Type B pancreatic cell (in vitro differentiated cells): Measurements from ENCODE around the gene FAM83F. TPM values are rescaled to one million over a fixed set of nuclear protein-coding genes. Genes with fewer than 3 reads are reported as not detected.

Experiments used
- DNase-seq: peaks from one replicate; pipeline ENCODE4 v3.0.0; 2021; ENCODE audit warnings: mixed read lengths; ENCODE audit not compliant: unreplicated experiment; ENCODE audit errors: extremely low spot score
- H3K27ac Mint-ChIP-seq: 2 replicates; pipeline ENCODE4 v1.8.0; 2021; ENCODE audit warnings: mild to moderate bottlenecking, mixed read lengths
- H3K27me3 Mint-ChIP-seq: 2 replicates; pipeline ENCODE4 v1.8.0; 2021; ENCODE audit warnings: mixed read lengths
- H3K36me3 Mint-ChIP-seq: 2 replicates; pipeline ENCODE4 v1.8.0; 2021; ENCODE audit warnings: mixed read lengths
- H3K4me1 Mint-ChIP-seq: one replicate; pipeline ENCODE4 v1.8.0; 2021; ENCODE audit warnings: mixed read lengths; ENCODE audit not compliant: unreplicated experiment
- H3K4me3 Mint-ChIP-seq: 2 replicates; pipeline ENCODE4 v1.8.0; 2021; ENCODE audit warnings: mild to moderate bottlenecking, mixed read lengths
- H3K9me3 Mint-ChIP-seq: 2 replicates; pipeline ENCODE4 v1.8.0; 2021; ENCODE audit warnings: mixed read lengths
- total RNA-seq: library from RNA; stranded (reverse); gene quantifications from 2 replicates; pipeline ENCODE4 v1.2.1, GENCODE V29; 2021; ENCODE audit warnings: low replicate concordance
- TF ChIP-seq, protein P1 (sequence below): fragments of 200-600 bp; sonication (generic); conservative IDR thresholded peaks from 2 replicates; pipeline ENCODE4 v1.5.0; 2021; ENCODE audit warnings: antibody characterized with exemption, mild to moderate bottlenecking

Gene FAM83F
- total RNA-seq, 1 donor from 2014 or later, result 12.4 TPM

DNA sequence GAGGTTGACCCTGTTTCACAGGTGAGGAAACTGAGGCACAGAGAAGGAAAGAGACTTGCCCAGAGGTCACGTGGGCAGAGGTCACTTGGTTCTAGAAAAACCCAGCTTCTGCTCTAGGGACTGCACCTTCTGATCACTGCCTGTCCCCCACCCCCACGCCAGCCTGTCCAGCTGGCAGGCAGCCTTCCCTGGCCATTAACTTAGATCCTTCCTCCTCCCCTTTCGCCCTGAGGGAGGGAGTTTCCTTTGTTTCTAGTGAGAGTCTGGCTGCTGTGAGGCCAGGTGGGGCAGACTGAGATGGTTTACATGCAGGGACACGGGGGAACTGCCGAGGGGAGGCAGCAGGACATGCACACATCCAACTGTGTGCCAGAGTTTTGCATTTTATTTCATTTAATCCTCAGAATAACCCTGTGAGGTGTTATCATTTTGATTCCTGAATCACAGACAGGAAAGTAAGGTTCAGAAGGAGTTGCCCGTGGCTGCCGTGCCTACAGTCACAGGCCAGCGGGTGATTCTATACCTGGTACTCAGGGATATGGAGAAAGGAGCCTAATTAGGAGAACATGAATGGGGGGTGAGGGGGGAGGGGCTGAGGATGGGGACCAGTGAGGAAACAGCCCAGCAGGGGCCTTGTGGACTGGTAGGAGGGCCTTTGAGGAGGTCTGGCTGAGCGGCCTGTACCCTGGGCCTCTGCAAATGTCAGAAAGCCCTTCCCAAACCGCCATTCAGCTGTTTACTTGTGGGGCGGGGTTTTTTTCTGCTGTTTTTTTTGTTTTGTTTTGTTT lies 3.4 kb downstream of the FAM83F start:
- H3K27ac Mint-ChIP-seq, result peak overlapping the region; percentile 94
- H3K4me3 Mint-ChIP-seq, result peak overlapping the region; percentile 84
- peaks cover 70% of the 10 kb centered on the region for H3K4me1 Mint-ChIP-seq
- H3K27me3 Mint-ChIP-seq, result peaks cover 24% of the 10 kb centered on the region
- no peaks in the 10 kb centered on the region for H3K9me3 Mint-ChIP-seq
- H3K36me3 Mint-ChIP-seq, result no peaks in the 10 kb centered on the region
- DNase-seq, result no peak
- TF ChIP-seq, protein P1, sequence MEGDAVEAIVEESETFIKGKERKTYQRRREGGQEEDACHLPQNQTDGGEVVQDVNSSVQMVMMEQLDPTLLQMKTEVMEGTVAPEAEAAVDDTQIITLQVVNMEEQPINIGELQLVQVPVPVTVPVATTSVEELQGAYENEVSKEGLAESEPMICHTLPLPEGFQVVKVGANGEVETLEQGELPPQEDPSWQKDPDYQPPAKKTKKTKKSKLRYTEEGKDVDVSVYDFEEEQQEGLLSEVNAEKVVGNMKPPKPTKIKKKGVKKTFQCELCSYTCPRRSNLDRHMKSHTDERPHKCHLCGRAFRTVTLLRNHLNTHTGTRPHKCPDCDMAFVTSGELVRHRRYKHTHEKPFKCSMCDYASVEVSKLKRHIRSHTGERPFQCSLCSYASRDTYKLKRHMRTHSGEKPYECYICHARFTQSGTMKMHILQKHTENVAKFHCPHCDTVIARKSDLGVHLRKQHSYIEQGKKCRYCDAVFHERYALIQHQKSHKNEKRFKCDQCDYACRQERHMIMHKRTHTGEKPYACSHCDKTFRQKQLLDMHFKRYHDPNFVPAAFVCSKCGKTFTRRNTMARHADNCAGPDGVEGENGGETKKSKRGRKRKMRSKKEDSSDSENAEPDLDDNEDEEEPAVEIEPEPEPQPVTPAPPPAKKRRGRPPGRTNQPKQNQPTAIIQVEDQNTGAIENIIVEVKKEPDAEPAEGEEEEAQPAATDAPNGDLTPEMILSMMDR, result no peak

DNA sequence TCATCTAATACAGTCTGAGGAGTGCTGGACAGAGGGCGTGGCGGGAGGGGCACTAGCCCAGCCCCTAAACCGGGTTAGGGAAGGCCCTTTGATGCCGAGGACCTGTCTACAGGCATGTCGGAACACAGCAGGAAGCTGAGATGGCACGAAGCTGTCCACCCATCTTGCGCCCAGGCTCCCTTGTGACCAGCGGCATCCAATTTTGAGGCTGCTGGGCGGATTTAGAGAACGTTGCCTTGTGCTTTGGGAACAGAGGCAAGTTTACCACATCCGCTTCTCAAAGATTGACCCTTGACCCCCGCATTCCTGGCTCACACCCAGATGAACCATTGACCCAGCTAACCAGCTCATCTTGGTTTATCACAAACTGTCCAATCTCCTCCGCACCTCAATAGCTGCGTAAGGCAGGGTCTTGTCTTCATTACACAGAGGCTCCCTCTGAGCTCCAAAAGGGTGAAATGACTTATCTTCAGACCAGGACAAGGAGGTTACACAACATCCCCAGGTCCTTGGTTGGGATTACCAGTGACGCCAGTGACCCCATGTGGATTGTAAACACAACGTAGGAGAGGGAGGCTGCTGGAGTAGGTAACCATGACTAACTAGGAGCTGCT lies 4.5 kb downstream of the FAM83F start:
- Mint-ChIP-seq H3K4me1 (peaks cover 65% of the 10 kb centered on the region), H3K27me3 (peaks cover 15% of the 10 kb centered on the region), H3K9me3 (no peaks in the 10 kb centered on the region), H3K27ac (peak overlapping the region; percentile 94), H3K36me3 (no peaks in the 10 kb centered on the region), H3K4me3 (peak overlapping the region; percentile 74)
- TF ChIP-seq, protein P1, result no peak
- no peak for DNase-seq

DNA sequence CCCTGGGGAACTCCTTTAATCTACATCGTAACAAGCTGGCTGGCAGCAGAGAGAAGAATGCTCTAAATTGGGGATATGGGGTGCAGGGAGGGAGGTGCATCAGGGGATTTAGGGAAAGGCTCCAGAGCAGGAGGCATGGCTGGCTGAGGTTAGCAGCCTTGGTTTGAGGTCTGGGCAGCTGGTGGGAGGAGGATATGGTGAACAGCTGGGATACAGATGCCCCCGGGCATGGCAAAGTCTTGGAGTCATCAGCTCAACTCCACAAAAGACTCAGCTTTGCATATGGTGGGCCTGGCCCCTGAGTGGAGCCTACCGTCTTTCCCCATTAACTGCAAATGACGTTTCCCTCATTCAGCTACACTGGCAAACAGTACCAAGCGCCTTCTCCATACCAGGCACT lies 5.4 kb downstream of the FAM83F start:
- Mint-ChIP-seq H3K27ac (no peak overlapping the region), H3K27me3 (peaks cover 14% of the 10 kb centered on the region), H3K4me3 (peak overlapping the region; percentile 68), H3K4me1 (peaks cover 70% of the 10 kb centered on the region), H3K9me3 (no peaks in the 10 kb centered on the region), H3K36me3 (no peaks in the 10 kb centered on the region)
- TF ChIP-seq, protein P1, result no peak
- no peak for DNase-seq

DNA sequence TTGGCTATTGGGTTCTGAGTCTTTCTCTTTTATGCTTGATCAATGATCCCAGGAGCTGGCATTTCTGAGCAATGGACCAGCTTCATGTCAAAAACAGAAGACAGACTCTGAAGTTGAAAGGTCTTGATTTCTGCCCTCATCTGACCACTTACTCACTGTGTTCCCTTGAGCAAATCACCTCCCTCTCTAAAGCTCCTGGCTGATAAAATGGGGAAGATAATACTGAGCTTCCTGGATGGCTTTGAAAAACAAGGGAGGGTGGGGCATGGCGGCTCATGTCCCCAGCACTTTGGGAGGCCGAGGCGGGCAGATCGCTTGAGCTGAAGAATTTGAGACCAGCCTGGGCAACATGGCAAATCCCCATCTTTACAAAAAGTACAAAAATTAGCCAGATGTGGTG lies 6.4 kb downstream of the FAM83F start:
- Mint-ChIP-seq H3K9me3 (no peaks in the 10 kb centered on the region), H3K27ac (peak overlapping the region; percentile 28), H3K36me3 (no peaks in the 10 kb centered on the region), H3K4me3 (peak overlapping the region; percentile 47), H3K27me3 (peaks cover 9% of the 10 kb centered on the region), H3K4me1 (peaks cover 74% of the 10 kb centered on the region)
- TF ChIP-seq, protein P1, result no peak
- no peak for DNase-seq

DNA sequence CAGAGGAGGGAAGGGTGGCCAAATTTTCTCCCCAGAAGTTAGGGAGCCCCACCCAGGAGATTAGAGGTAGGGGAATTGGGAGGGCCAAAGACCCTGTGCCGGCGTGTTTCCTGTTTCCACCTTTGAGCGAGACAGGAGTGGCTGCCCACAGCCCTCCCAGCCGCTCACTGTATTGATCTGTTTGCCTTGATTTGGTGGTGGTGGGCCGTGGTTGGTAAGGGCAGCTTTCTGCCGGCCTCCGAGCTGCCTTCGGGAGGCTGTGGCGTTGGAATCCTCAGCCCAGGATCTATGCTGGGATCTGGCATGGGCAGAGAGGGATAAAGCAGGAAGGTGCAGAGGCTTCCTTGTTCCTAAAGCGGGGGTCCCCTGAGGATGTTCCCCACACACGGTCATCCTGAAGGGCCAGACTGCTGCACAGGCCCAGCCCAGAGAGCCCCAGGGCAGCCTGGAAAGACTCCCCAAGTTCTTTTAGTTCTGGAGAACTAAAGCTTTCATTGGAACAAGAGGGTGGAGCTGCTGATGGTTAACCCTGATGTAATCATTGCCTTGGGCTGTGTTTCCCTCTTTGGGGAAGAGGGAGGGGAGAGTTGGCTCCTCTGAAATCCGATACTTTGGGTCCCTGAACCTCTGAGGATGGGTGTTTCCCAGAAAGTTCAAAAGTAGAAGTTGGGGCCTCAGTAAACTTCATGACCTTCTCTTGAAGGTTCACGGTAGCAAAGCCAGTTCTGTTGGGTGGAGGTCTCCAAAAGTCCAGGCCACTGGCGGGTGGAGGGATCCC lies 7.2 kb downstream of the FAM83F start:
- no peak for DNase-seq
- peak overlapping the region; percentile 28 for H3K27ac Mint-ChIP-seq
- H3K4me1 Mint-ChIP-seq, result peaks cover 73% of the 10 kb centered on the region

More for the DNA sequence above, 7.2 kb downstream of the FAM83F start:
- TF ChIP-seq, protein P1, result no peak
- Mint-ChIP-seq H3K27me3 (peaks cover 5% of the 10 kb centered on the region), H3K4me3 (peak overlapping the region; percentile 74), H3K36me3 (no peaks in the 10 kb centered on the region), H3K9me3 (no peaks in the 10 kb centered on the region)
